ENCODE data around the gene ZDHHC5.
A peak's percentile ranks its signal among the peaks of the same experiment; 100 is the strongest.

ZDHHC5 gene

DNA sequence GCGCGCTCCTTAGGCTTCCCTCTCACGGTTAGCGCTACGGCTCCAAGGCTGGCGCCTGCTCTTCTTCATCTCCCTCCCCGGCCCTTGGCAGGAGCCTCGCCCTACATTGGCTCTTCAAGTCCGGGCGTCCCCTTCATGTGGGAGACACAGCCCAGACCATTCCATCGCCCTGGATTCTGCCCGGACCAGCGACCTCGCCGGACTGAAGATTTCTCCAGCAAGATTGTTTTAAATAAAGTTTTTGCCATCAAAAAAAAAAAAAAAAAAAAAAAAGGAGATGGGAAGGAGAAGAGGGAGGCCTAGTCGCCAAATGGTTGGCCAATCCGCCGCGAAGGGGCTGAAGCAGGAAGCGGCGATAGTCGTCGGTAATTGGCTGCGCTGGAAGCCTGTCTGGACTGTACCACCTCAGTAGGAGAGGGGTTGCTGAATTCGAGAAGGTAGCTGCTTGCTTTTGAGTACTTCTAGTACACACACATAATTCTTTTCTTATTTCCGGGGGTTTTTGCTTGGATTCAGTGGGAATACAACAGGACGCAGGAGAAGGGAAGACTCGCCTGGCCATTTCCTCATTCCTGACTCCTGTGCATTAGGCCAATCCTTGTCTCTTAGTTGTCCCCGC is 688 bp upstream of the ZDHHC5 start (continued):
- TF ChIP-seq ZNF423 (tag by site-specific recombination; IDR thresholded peaks at IDR 0.05): no peak; the same call in 1 of the 2 replicates
- TF ChIP-seq, protein P1, sequence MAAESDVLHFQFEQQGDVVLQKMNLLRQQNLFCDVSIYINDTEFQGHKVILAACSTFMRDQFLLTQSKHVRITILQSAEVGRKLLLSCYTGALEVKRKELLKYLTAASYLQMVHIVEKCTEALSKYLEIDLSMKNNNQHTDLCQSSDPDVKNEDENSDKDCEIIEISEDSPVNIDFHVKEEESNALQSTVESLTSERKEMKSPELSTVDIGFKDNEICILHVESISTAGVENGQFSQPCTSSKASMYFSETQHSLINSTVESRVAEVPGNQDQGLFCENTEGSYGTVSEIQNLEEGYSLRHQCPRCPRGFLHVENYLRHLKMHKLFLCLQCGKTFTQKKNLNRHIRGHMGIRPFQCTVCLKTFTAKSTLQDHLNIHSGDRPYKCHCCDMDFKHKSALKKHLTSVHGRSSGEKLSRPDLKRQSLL (tag by site-specific recombination; IDR thresholded peaks at IDR 0.05): no peak
- TF ChIP-seq ZBTB17 (tag by site-specific recombination; IDR thresholded peaks at IDR 0.05): peak; percentile 85
- TF ChIP-seq ZNF24 (tag by site-specific recombination; IDR thresholded peaks at IDR 0.05): 0 out of 2 replicates have a peak, but pooled peaks have one; percentile 35
- no peak for TF ChIP-seq ZNF214 (tag by site-specific recombination; IDR thresholded peaks at IDR 0.05; ENCODE audit: borderline replicate concordance)
- no peak for TF ChIP-seq FEZF1 (tag by site-specific recombination; IDR thresholded peaks at IDR 0.05)
- 0 out of 2 replicates have a peak, but pooled peaks have one; percentile 77 for TF ChIP-seq ZNF324 (tag by site-specific recombination; IDR thresholded peaks at IDR 0.05)
- TF ChIP-seq ZIC2 (tag by site-specific recombination; IDR thresholded peaks at IDR 0.05): no peak
- TF ChIP-seq ZNF580 (tag by site-specific recombination; IDR thresholded peaks at IDR 0.05): peak; percentile 15; the same call in 1 of the 2 replicates
- TF ChIP-seq ZNF560 (tag by site-specific recombination; IDR thresholded peaks at IDR 0.05; ENCODE audit: borderline replicate concordance): no peak
- TF ChIP-seq, protein P2, sequence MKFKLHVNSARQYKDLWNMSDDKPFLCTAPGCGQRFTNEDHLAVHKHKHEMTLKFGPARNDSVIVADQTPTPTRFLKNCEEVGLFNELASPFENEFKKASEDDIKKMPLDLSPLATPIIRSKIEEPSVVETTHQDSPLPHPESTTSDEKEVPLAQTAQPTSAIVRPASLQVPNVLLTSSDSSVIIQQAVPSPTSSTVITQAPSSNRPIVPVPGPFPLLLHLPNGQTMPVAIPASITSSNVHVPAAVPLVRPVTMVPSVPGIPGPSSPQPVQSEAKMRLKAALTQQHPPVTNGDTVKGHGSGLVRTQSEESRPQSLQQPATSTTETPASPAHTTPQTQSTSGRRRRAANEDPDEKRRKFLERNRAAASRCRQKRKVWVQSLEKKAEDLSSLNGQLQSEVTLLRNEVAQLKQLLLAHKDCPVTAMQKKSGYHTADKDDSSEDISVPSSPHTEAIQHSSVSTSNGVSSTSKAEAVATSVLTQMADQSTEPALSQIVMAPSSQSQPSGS (tag by site-specific recombination; IDR thresholded peaks at IDR 0.05; ENCODE audit: low read depth): no peak
- TF ChIP-seq PATZ1 (tag by site-specific recombination; IDR thresholded peaks at IDR 0.05): peak; percentile 32; the same call in 1 of the 2 replicates
- no peak for TF ChIP-seq ZNF114 (tag by site-specific recombination; IDR thresholded peaks at IDR 0.05)
- TF ChIP-seq CTCF (tag by site-specific recombination; IDR thresholded peaks at IDR 0.05): no peak
- peak; percentile 61; the same call in 1 of the 2 replicates for TF ChIP-seq SP7 (tag by site-specific recombination; IDR thresholded peaks at IDR 0.05)
- 0 out of 2 replicates have a peak, but pooled peaks have one; percentile 11 for TF ChIP-seq TRIM28 (IDR thresholded peaks at IDR 0.05; ENCODE audit: borderline replicate concordance, low read length)
- TF ChIP-seq ZSCAN4 (tag by site-specific recombination; IDR thresholded peaks at IDR 0.05): no peak
- TF ChIP-seq ZNF18 (tag by site-specific recombination; IDR thresholded peaks at IDR 0.05): no peak
- TF ChIP-seq SP2 (tag by site-specific recombination; IDR thresholded peaks at IDR 0.05): 0 out of 2 replicates have a peak, but pooled peaks have one; percentile 63
- TF ChIP-seq ZNF629 (tag by site-specific recombination; IDR thresholded peaks at IDR 0.05): peak; percentile 51
- no peak for TF ChIP-seq ZNF274 (IDR thresholded peaks at IDR 0.05; ENCODE audit: low read length)
- no peak for TF ChIP-seq ZNF274 (tag by site-specific recombination; IDR thresholded peaks at IDR 0.05; ENCODE audit: borderline replicate concordance)
- TF ChIP-seq GLI2 (tag by site-specific recombination; IDR thresholded peaks at IDR 0.05; ENCODE audit: borderline replicate concordance, low read depth): no peak
- no peak for TF ChIP-seq ZNF311 (tag by site-specific recombination; IDR thresholded peaks at IDR 0.05; ENCODE audit: borderline replicate concordance)
- TF ChIP-seq ZNF624 (tag by site-specific recombination; IDR thresholded peaks at IDR 0.05): no peak
- peak; percentile 26; the same call in 1 of the 2 replicates for TF ChIP-seq ZNF843 (tag by site-specific recombination; IDR thresholded peaks at IDR 0.05)
- no peak for TF ChIP-seq TCF7L2 (IDR thresholded peaks at IDR 0.05; ENCODE audit: borderline replicate concordance, low read depth, low read length)
- peak; percentile 54; the same call in 1 of the 2 replicates for TF ChIP-seq SP3 (tag by site-specific recombination; IDR thresholded peaks at IDR 0.05)
- peak; percentile 69 for TF ChIP-seq ZNF335 (tag by site-specific recombination; conservative IDR thresholded peaks at IDR 0.05)

Measured in HEK293 (cell line).